ENCODE data around the gene UNC80. TPM values are rescaled to one million over a fixed set of nuclear protein-coding genes. Genes with fewer than 3 reads are reported as not detected.

Gene UNC80
- polyA plus RNA-seq, 2 of the 4 experiments (the other 2 are of a cell fraction), result not detected

DNA sequence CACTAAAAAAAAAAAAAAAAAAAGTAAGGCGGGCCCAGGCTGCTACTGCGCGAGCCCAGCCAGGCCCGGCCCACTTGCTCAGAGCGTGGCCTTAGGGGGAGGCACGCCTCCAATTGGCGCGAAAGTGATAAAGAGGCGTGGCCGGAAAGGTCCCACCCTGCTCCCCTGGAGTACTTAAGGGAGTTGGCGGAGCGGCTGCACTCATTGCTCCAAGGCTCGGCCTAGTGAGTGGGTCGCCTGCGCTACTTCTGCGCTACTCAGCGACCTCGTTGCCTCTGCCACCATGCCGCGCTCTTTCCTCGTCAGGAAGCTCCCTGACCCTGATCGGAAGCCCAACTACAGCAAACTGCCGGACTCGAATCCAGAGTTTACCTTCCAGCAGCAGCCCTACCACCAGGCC is 36.9 kb downstream of the UNC80 start (continued):
- TF ChIP-seq, protein P1, sequence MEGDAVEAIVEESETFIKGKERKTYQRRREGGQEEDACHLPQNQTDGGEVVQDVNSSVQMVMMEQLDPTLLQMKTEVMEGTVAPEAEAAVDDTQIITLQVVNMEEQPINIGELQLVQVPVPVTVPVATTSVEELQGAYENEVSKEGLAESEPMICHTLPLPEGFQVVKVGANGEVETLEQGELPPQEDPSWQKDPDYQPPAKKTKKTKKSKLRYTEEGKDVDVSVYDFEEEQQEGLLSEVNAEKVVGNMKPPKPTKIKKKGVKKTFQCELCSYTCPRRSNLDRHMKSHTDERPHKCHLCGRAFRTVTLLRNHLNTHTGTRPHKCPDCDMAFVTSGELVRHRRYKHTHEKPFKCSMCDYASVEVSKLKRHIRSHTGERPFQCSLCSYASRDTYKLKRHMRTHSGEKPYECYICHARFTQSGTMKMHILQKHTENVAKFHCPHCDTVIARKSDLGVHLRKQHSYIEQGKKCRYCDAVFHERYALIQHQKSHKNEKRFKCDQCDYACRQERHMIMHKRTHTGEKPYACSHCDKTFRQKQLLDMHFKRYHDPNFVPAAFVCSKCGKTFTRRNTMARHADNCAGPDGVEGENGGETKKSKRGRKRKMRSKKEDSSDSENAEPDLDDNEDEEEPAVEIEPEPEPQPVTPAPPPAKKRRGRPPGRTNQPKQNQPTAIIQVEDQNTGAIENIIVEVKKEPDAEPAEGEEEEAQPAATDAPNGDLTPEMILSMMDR (IDR thresholded peaks at IDR 0.05), result no peak
- TF ChIP-seq RFX5 (IDR thresholded peaks at IDR 0.05), result no peak
- TF ChIP-seq ZC3H11A (IDR thresholded peaks at IDR 0.05), result no peak
- TF ChIP-seq POLR2A (IDR thresholded peaks at IDR 0.05; ENCODE audit: low read length), result no peak
- no peak for TF ChIP-seq TFCP2L1 (CRISPR knock-in tag; IDR thresholded peaks at IDR 0.05)
- TF ChIP-seq, protein P2, sequence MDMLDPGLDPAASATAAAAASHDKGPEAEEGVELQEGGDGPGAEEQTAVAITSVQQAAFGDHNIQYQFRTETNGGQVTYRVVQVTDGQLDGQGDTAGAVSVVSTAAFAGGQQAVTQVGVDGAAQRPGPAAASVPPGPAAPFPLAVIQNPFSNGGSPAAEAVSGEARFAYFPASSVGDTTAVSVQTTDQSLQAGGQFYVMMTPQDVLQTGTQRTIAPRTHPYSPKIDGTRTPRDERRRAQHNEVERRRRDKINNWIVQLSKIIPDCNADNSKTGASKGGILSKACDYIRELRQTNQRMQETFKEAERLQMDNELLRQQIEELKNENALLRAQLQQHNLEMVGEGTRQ (IDR thresholded peaks at IDR 0.05), result no peak
- TF ChIP-seq POLR2AphosphoS2 (conservative IDR thresholded peaks at IDR 0.05; ENCODE audit: low read length), result no peak
- TF ChIP-seq EHMT2 (IDR thresholded peaks at IDR 0.05; ENCODE audit: low read depth), result no peak
- no peak for TF ChIP-seq GATA3 (IDR thresholded peaks at IDR 0.05; ENCODE audit: borderline replicate concordance)
- TF ChIP-seq NPAS2 (CRISPR knock-in tag; IDR thresholded peaks at IDR 0.05; ENCODE audit: borderline replicate concordance), result no peak

DNA sequence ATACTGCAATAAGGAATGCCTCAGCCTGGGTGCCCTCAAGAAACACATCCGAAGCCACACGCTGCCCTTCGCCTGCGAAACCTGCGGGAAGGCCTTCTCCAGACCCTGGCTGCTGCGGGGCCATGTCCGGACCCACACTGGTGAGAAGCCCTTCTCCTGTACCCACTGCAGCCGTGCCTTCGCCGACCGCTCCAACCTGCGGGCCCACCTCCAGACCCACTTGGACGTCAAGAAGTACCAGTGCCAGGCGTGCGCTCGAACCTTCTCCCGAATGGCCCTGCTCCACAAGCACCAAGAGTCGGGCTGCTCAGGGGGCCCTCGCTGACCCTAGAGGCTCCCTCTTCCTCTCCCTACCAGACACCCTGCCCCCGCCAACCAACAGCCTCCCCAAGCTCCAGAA is 37.6 kb downstream of the UNC80 start:
- Histone ChIP-seq H3K4me1 (no peaks in the 10 kb centered on the region), H3K4me2 (no peak overlapping the region), H3K9me3 (no peaks in the 10 kb centered on the region), H3K27ac (no peak overlapping the region), H3K4me3 (no peak overlapping the region)
- ChIA-PET POLR2A (no interaction called here), CTCF (no interaction called here)
- no peak for FAIRE-seq
- no peak for ATAC-seq
- 37% methylated on average over 4 of the region's 20 CpGs for WGBS (ENCODE audit: missing lambda C conversion rate)
- DNase-seq (ENCODE audit: low read depth in 1 of 2, low spot score in 1 of 2), result no peak
- TF ChIP-seq, protein P3, sequence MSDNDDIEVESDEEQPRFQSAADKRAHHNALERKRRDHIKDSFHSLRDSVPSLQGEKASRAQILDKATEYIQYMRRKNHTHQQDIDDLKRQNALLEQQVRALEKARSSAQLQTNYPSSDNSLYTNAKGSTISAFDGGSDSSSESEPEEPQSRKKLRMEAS (IDR thresholded peaks at IDR 0.05), result no peak
- TF ChIP-seq FOSB (CRISPR knock-in tag; IDR thresholded peaks at IDR 0.05) (no peak), BHLHE40 (IDR thresholded peaks at IDR 0.05; ENCODE audit: low read depth, low read length) (no peak), HOXB5 (CRISPR knock-in tag; IDR thresholded peaks at IDR 0.05) (no peak), MAZ (IDR thresholded peaks at IDR 0.05; ENCODE audit: borderline replicate concordance, low read depth, low read length) (no peak), SREBF2 (IDR thresholded peaks at IDR 0.05) (no peak), CBX2 (IDR thresholded peaks at IDR 0.05; ENCODE audit: borderline replicate concordance, low read depth) (no peak), CBX8 (IDR thresholded peaks at IDR 0.05) (no peak), HDAC2 (IDR thresholded peaks at IDR 0.05) (no peak), RNF2 (IDR thresholded peaks at IDR 0.05; ENCODE audit: borderline replicate concordance, low read depth) (no peak), EHF (CRISPR knock-in tag; IDR thresholded peaks at IDR 0.05) (no peak), MAFK (IDR thresholded peaks at IDR 0.05; ENCODE audit: partially characterized antibody) (no peak), CHD4 (IDR thresholded peaks at IDR 0.05; ENCODE audit: borderline replicate concordance) (no peak)
- TF ChIP-seq, protein P4, sequence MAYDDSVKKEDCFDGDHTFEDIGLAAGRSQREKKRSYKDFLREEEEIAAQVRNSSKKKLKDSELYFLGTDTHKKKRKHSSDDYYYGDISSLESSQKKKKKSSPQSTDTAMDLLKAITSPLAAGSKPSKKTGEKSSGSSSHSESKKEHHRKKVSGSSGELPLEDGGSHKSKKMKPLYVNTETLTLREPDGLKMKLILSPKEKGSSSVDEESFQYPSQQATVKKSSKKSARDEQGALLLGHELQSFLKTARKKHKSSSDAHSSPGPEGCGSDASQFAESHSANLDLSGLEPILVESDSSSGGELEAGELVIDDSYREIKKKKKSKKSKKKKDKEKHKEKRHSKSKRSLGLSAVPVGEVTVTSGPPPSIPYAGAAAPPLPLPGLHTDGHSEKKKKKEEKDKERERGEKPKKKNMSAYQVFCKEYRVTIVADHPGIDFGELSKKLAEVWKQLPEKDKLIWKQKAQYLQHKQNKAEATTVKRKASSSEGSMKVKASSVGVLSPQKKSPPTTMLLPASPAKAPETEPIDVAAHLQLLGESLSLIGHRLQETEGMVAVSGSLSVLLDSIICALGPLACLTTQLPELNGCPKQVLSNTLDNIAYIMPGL (CRISPR knock-in tag; IDR thresholded peaks at IDR 0.05; ENCODE audit: borderline replicate concordance), result no peak
- TF ChIP-seq, protein P5, sequence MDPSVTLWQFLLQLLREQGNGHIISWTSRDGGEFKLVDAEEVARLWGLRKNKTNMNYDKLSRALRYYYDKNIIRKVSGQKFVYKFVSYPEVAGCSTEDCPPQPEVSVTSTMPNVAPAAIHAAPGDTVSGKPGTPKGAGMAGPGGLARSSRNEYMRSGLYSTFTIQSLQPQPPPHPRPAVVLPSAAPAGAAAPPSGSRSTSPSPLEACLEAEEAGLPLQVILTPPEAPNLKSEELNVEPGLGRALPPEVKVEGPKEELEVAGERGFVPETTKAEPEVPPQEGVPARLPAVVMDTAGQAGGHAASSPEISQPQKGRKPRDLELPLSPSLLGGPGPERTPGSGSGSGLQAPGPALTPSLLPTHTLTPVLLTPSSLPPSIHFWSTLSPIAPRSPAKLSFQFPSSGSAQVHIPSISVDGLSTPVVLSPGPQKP (IDR thresholded peaks at IDR 0.05; ENCODE audit: low read depth, low read length), result no peak
- TF ChIP-seq, protein P6, sequence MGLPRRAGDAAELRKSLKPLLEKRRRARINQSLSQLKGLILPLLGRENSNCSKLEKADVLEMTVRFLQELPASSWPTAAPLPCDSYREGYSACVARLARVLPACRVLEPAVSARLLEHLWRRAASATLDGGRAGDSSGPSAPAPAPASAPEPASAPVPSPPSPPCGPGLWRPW (IDR thresholded peaks at IDR 0.05), result no peak
